MM.1S (cell line): ENCODE data around the gene LAMA3.

Experiments
- CTCF ChIP-seq: fragments of 300-600 bp; sonication (generic); IDR thresholded peaks from 2 replicates; pipeline ENCODE4 v1.5.1; 2016; ENCODE audit warnings: antibody characterized with exemption, low read length, mixed read lengths
- EZH2 ChIP-seq: fragments of 300-600 bp; sonication (generic); optimal IDR thresholded peaks from 2 replicates; pipeline ENCODE3; 2017; ENCODE audit warnings: low read depth, mild to moderate bottlenecking, antibody characterized with exemption, low read length, mixed read lengths
- EZH2phosphoT487 ChIP-seq: fragments of 300-600 bp; sonication (generic); IDR thresholded peaks from 2 replicates; pipeline ENCODE4 v1.6.1; 2018; ENCODE audit warnings: antibody characterized with exemption, low read length

- no peak for TF ChIP-seq CTCF
- TF ChIP-seq EZH2: no peak
- no peak for TF ChIP-seq EZH2phosphoT487
Observed at GRCh38 chr18:23897291-23897690, 208.0 kb downstream of the LAMA3 start.
